Thyroid gland (tissue), 4 donors: ENCODE results near the gene SIPA1. TPM values are rescaled to one million over a fixed set of nuclear protein-coding genes. Genes with fewer than 3 reads are reported as not detected.

ENCODE experiments used
- DNase-seq, 2 donors: peaks; one replicate each; pipeline ENCODE4 v3.0.0-alpha.2; 2019
- H3K27ac ChIP-seq, 3 donors: fragments of 200-600 bp; sonication (generic); 1 replicate in 2 of 3; 2 replicates in 1 of 3; pipeline ENCODE4 v1.5.1; 2016 to 2019; ENCODE audit warnings: mild to moderate bottlenecking in 1 of 3, moderate library complexity in 1 of 3
- H3K27me3 ChIP-seq: fragments of 200-600 bp; sonication (generic); one replicate; pipeline ENCODE4 v1.5.1; 2019
- H3K36me3 ChIP-seq, 2 donors: fragments of 200-600 bp; sonication (generic); one replicate each; pipeline ENCODE4 v1.5.1; 2016 to 2019
- H3K4me1 ChIP-seq, 2 donors: fragments of 200-600 bp; sonication (generic); one replicate each; pipeline ENCODE4 v1.5.1; 2017 to 2019
- H3K4me3 ChIP-seq, 3 donors: fragments of 200-600 bp; sonication (generic); replicated peaks in 1 of 3; 1 replicate in 2 of 3; 2 replicates in 1 of 3; pipeline ENCODE4 v1.5.1; 2016; ENCODE audit warnings: mild to moderate bottlenecking in 1 of 3
- H3K9me3 ChIP-seq: fragments of 200-600 bp; sonication (generic); one replicate; pipeline ENCODE4 v1.5.1; 2017
- POLR2A ChIP-seq, 2 donors: fragments of 450-650 bp; IDR thresholded peaks; one replicate each; pipeline ENCODE4 v1.6.1; 2017; ENCODE audit warnings: antibody characterized with exemption in 2 of 2, mild to moderate bottlenecking in 2 of 2, moderate library complexity in 1 of 2
- WGBS, 2 donors: methylation state at CpG; one replicate each; pipeline ENCODE4 v1.1.5; 2017; 5-methylcytosine and 5-hydroxymethylcytosine counted together
- intact Hi-C: fragments of 100-400 bp; cut with DNase I; formaldehyde crosslinking; loops from one replicate; pipeline ENCODE4 v1.15.1; 2023
- total RNA-seq, 4 donors: library from RNA; depleted of rRNA; stranded (reverse); fragments of >200 nt; gene quantifications; one replicate each; pipeline ENCODE4 v1.2.3, GENCODE V29; 2016
- TF ChIP-seq, protein P1 (sequence below), 6 experiments: fragments of 200-600 bp in 3 of 6; fragments of 450-650 bp in 3 of 6; sonication (generic) in 3 of 6; IDR thresholded peaks; one replicate each; pipeline ENCODE4 v1.5.1; 2016 to 2019; ENCODE audit warnings: antibody characterized with exemption in 6 of 6, mild to moderate bottlenecking in 2 of 6, inconsistent platforms in 1 of 6, moderate library complexity in 1 of 6

Gene SIPA1
- total RNA-seq, 4 donors from 2014 or later = 19.2 to 40.6 (median 32.7) TPM

DNA sequence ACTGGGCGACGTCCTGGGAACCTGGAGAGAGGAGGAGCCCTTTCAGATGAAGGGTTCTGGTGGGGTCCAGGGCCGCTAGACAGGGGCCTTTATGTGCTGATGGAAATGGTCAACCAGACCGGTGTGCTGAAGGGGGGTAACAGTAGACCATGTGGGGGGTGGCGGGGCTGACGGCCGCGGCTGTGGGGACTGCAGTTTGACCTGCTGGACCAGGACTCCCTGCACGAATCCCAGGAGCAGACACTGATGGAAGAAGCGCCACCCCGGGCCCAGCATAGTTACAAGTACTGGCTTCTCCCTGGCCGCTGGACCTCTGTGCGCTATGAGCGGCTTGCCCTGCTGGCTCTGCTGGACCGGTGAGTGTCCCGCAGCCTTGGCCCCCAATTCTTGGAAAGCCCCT, 15.9 kb upstream of the SIPA1 start:
- intact Hi-C loops = no loop called here
- Histone ChIP-seq H3K27me3 (no peaks in the 10 kb centered on the region), H3K4me1 (peaks cover 0 to 4% of the 10 kb centered on the region in 2 donors), H3K27ac (no peak overlapping the region), H3K36me3 (peaks cover 72 to 86% of the 10 kb centered on the region in 2 donors), H3K4me3 (no peak overlapping the region), H3K9me3 (no peaks in the 10 kb centered on the region)
- DNase-seq = no peak
- WGBS, 2 donors = 96% methylated on average over 8 to 16 of the region's 16 CpGs
- TF ChIP-seq POLR2A (IDR thresholded peaks at IDR 0.05) = no peak
- TF ChIP-seq, protein P1, sequence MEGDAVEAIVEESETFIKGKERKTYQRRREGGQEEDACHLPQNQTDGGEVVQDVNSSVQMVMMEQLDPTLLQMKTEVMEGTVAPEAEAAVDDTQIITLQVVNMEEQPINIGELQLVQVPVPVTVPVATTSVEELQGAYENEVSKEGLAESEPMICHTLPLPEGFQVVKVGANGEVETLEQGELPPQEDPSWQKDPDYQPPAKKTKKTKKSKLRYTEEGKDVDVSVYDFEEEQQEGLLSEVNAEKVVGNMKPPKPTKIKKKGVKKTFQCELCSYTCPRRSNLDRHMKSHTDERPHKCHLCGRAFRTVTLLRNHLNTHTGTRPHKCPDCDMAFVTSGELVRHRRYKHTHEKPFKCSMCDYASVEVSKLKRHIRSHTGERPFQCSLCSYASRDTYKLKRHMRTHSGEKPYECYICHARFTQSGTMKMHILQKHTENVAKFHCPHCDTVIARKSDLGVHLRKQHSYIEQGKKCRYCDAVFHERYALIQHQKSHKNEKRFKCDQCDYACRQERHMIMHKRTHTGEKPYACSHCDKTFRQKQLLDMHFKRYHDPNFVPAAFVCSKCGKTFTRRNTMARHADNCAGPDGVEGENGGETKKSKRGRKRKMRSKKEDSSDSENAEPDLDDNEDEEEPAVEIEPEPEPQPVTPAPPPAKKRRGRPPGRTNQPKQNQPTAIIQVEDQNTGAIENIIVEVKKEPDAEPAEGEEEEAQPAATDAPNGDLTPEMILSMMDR (IDR thresholded peaks at IDR 0.05) = no peak

DNA sequence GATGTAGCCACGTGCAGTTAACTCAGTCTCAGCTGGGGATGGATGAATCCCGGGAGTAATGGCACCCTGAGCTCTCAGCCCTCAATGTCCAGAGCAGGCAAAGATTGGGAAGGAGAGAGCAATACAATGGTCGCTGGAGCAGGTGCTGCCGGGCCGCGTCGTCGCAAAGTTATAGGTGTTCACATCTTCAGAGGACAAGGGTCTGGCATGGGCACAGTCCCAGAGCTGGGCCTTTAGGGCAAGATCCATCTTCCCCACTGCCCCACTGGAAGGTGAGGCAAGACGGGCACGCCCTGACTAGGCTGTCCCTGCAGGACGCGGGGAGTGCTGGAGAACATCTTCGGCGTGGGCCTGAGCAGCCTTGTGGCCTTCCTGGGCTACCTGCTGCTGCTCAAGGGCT, 14.7 kb upstream of the SIPA1 start:
- Histone ChIP-seq H3K36me3 (peaks cover 76 to 86% of the 10 kb centered on the region in 2 donors), H3K4me3 (no peak overlapping the region), H3K9me3 (no peaks in the 10 kb centered on the region), H3K27me3 (no peaks in the 10 kb centered on the region), H3K4me1 (no peaks in the 10 kb centered on the region), H3K27ac (no peak overlapping the region)
- TF ChIP-seq, protein P1 (IDR thresholded peaks at IDR 0.05) = no peak
- no peak for TF ChIP-seq POLR2A (IDR thresholded peaks at IDR 0.05)
- intact Hi-C loops = no loop called here
- WGBS, 2 donors = 79 to 96% methylated on average over 8 to 13 of the region's 14 CpGs
- no peak for DNase-seq

DNA sequence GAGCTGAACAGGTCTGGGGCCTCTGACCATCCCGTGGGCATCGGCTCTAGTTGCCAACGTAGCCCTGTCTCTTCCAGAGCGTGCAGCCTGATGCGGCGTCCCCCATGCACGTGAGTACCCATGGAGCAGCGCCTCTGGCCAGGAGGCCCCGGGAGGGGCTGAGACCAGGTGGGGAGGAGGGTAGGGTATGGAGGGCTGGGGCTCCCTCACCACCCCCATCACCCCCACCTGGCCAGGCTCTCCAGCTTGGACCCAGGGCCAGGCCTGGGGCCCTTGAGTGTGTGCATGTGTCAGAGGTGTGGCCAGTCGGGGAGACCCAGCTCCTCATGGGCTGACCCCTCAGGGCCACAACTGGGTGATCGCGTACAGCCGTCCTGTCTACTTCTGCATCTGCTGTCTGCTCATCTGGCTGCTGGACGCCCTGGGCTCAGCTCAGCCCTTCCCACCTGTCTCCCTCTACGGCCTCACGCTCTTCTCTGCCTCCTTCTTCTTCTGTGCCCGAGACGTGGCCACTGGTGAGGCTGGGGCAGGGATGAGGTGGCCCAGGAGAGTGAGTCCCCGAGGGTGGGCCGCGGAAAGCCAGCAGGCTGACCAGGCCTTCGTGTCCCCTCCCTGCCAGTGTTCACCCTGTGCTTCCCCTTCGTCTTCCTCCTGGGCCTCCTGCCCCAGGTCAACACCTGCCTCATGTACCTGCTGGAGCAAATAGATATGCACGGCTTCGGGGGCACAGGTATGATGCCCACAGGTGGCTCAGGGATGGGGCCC, 13.9 kb upstream of the SIPA1 start:
- Histone ChIP-seq H3K9me3 (no peaks in the 10 kb centered on the region), H3K4me1 (no peaks in the 10 kb centered on the region), H3K27ac (no peak overlapping the region), H3K36me3 (peaks cover 76 to 86% of the 10 kb centered on the region in 2 donors), H3K27me3 (no peaks in the 10 kb centered on the region), H3K4me3 (no peak overlapping the region)
- TF ChIP-seq, protein P1 (IDR thresholded peaks at IDR 0.05) = no peak
- TF ChIP-seq POLR2A (IDR thresholded peaks at IDR 0.05) = no peak
- 94 to 95% methylated on average over 19 to 25 of the region's 25 CpGs for WGBS, 2 donors
- intact Hi-C loops = no loop called here
- no peak for DNase-seq

DNA sequence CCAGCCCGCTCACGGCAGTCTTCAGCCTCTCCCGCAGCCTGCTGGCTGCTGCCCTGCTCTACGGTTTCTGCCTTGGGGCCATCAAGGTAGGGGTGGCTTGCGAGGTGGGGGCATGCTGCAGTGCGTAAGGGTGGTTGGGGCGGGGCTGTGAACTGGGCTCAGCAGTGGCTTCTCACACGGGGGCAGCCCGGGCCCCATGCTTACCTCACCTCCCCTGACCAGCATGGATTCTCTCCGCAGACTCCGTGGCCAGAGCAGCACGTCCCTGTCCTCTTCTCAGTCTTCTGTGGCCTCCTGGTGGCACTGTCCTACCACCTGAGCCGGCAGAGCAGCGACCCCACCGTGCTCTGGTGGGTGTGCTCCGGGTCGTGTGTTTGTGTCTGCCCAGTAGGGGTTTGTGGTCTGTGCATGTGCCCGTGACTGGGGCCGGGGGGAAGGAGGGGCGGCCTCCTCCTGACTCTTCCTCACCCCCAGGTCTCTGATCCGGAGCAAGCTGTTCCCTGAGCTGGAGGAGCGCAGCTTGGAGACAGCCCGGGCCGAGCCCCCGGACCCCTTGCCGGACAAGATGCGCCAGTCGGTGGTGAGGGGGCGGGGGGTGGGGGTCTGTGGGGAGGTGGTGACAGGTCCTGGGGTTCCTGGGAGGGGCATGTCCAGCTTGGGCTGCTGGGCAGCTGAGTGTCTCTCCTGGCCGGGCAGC, 12.8 kb upstream of the SIPA1 start:
- no peaks in the 10 kb centered on the region for H3K4me1 ChIP-seq
- intact Hi-C loops = no loop called here
- WGBS, 2 donors = 93 to 96% methylated on average over 11 to 25 of the region's 30 CpGs
- DNase-seq = no peak
- H3K4me3 ChIP-seq = no peak overlapping the region
- TF ChIP-seq POLR2A (IDR thresholded peaks at IDR 0.05) = no peak
- TF ChIP-seq, protein P1 (IDR thresholded peaks at IDR 0.05) = no peak
- H3K27ac ChIP-seq = no peak overlapping the region
- H3K9me3 ChIP-seq = no peaks in the 10 kb centered on the region
- no peaks in the 10 kb centered on the region for H3K27me3 ChIP-seq
- peaks cover 76 to 86% of the 10 kb centered on the region in 2 donors for H3K36me3 ChIP-seq
